Posterior cingulate gyrus (tissue), 11 donors: Measurements from ENCODE around the gene PLOD2.

Source experiments
- DNase-seq, 10 donors: peaks; one replicate each; pipeline versions ENCODE4 v3.0.0 to v3.0.0-alpha.2; 2020 to 2021; ENCODE audit warnings: mixed read lengths in 3 of 10
- intact Hi-C: fragments of 100-400 bp; cut with DNase I; formaldehyde crosslinking; loops from one replicate; pipeline ENCODE4 v1.15.1; 2023

PLOD2 gene

GRCh38 chr3:146106986-146107385 lies 54.0 kb downstream of the PLOD2 start:
- intact Hi-C loops, result no loop called here
- no peak for DNase-seq

GRCh38 chr3:146104068-146104467 lies 56.9 kb downstream of the PLOD2 start:
- intact Hi-C loops, result no loop called here
- no peak for DNase-seq

- DNase-seq, result no peak
- intact Hi-C loops, result no loop called here
Measured at GRCh38 chr3:146102885-146103284, 58.1 kb downstream of the PLOD2 start.

- no peak for DNase-seq
- intact Hi-C loops, result no loop called here
Measured at GRCh38 chr3:146101538-146101937, 59.4 kb downstream of the PLOD2 start.

GRCh38 chr3:146100825-146101444 lies 60.0 kb downstream of the PLOD2 start:
- intact Hi-C loops, result no loop called here
- no peak for DNase-seq

GRCh38 chr3:146100180-146100579 lies 60.8 kb downstream of the PLOD2 start:
- no peak for DNase-seq
- intact Hi-C loops, result no loop called here

GRCh38 chr3:146099316-146099715 lies 61.7 kb downstream of the PLOD2 start:
- intact Hi-C loops, result no loop called here

GRCh38 chr3:146093896-146094295 lies 67.1 kb downstream of the PLOD2 start:
- intact Hi-C loops, result no loop called here
- DNase-seq, result no peak

More at GRCh38 chr3:146099316-146099715, 61.7 kb downstream of the PLOD2 start:
- no peak for DNase-seq

GRCh38 chr3:146092230-146092629 lies 68.8 kb downstream of the PLOD2 start:
- DNase-seq, result no peak
- intact Hi-C loops, result no loop called here

GRCh38 chr3:146091397-146091796 lies 69.6 kb downstream of the PLOD2 start:
- intact Hi-C loops, result no loop called here
- no peak for DNase-seq

GRCh38 chr3:146090521-146090920 lies 70.5 kb downstream of the PLOD2 start:
- DNase-seq, result no peak
- intact Hi-C loops, result no loop called here

GRCh38 chr3:146088840-146089239 lies 72.1 kb downstream of the PLOD2 start:
- DNase-seq, result no peak

GRCh38 chr3:146087116-146087515 lies 73.9 kb downstream of the PLOD2 start:
- intact Hi-C loops, result no loop called here
- no peak for DNase-seq

More at GRCh38 chr3:146088840-146089239, 72.1 kb downstream of the PLOD2 start:
- intact Hi-C loops, result no loop called here

GRCh38 chr3:146086211-146086610 lies 74.8 kb downstream of the PLOD2 start:
- no peak for DNase-seq
- intact Hi-C loops, result no loop called here

GRCh38 chr3:146085678-146086077 lies 75.3 kb downstream of the PLOD2 start:
- DNase-seq, result no peak
- intact Hi-C loops, result no loop called here

GRCh38 chr3:146080578-146080977 lies 80.4 kb downstream of the PLOD2 start:
- intact Hi-C loops, result no loop called here
- no peak for DNase-seq

- DNase-seq, result no peak
- intact Hi-C loops, result no loop called here
Measured at GRCh38 chr3:146078031-146078430, 83.0 kb downstream of the PLOD2 start.

- DNase-seq, result no peak
- intact Hi-C loops, result no loop called here
Measured at GRCh38 chr3:146077181-146077580, 83.8 kb downstream of the PLOD2 start.

- intact Hi-C loops, result no loop called here
- DNase-seq, result no peak
Measured at GRCh38 chr3:146072824-146073223, 88.2 kb downstream of the PLOD2 start.

- intact Hi-C loops, result no loop called here
Measured at GRCh38 chr3:146072061-146072460, 88.9 kb downstream of the PLOD2 start.

GRCh38 chr3:146071632-146072031 lies 89.4 kb downstream of the PLOD2 start:
- intact Hi-C loops, result no loop called here
- no peak for DNase-seq

More at GRCh38 chr3:146072061-146072460, 88.9 kb downstream of the PLOD2 start:
- no peak for DNase-seq

- no peak for DNase-seq
- intact Hi-C loops, result loop anchor here (10.0 kb wide), 2 partner anchors 258 to 508 kb away; no protein-coding TSS in a partner anchor
Measured at GRCh38 chr3:146067048-146067447, 93.9 kb downstream of the PLOD2 start.

- no peak for DNase-seq
- intact Hi-C loops, result loop anchor here (1.0 to 10.0 kb wide), 3 partner anchors 122 to 509 kb away; no protein-coding TSS in a partner anchor
Measured at GRCh38 chr3:146065573-146066006, 95.4 kb downstream of the PLOD2 start.
